ENCODE measurements around the gene TBX1.
"Not testable (repeated sequence)": the region's sequence is repeated elsewhere in the genome, so short reads cannot be mapped to it uniquely, and the experiment has no call there.

TBX1 gene

GRCh38 chr22:19723232-19723982 is 37.2 kb upstream of the TBX1 start, which contains the start of gene GP1BB:
TSS of gene GP1BB (plus strand) at chr22:19723539. CDS start at chr22:19723570, 31 bp downstream.
- peak in 1 of 2 donors; percentile 23 for DNase-seq (ENCODE audit: low read depth in 1 of 2, low spot score in 1 of 2)

DNA sequence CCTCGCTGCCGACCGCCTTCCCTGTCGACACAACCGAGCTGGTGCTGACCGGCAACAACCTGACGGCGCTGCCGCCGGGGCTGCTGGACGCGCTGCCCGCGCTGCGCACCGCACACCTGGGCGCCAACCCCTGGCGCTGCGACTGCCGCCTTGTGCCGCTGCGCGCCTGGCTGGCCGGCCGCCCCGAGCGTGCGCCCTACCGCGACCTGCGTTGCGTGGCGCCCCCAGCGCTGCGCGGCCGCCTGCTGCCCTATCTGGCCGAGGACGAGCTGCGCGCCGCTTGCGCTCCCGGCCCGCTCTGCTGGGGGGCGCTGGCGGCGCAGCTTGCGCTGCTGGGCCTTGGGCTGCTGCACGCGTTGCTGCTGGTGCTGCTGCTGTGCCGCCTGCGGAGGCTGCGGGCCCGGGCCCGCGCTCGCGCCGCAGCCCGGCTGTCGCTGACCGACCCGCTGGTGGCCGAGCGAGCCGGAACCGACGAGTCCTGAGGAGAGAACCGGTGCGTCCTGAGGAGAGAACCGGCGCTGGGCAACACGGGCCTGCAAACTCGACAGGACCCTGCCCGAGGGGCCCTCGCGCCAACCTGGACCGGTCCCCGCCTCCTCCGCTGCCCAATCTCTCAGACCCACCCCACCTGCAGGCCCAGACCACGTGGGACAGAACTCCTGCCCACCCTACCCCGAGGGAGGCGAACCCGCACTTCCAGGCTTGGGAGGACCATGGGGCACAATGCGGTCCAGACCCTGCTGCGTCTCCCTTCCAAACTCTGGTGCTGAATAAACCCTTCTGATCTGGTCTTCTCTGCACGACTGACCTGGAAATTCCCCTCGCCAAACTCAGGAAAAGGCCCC is 36.4 kb upstream of the TBX1 start:
- peak in 1 of 2 donors; percentile 36 for DNase-seq (ENCODE audit: low read depth in 1 of 2, low spot score in 1 of 2)

DNA sequence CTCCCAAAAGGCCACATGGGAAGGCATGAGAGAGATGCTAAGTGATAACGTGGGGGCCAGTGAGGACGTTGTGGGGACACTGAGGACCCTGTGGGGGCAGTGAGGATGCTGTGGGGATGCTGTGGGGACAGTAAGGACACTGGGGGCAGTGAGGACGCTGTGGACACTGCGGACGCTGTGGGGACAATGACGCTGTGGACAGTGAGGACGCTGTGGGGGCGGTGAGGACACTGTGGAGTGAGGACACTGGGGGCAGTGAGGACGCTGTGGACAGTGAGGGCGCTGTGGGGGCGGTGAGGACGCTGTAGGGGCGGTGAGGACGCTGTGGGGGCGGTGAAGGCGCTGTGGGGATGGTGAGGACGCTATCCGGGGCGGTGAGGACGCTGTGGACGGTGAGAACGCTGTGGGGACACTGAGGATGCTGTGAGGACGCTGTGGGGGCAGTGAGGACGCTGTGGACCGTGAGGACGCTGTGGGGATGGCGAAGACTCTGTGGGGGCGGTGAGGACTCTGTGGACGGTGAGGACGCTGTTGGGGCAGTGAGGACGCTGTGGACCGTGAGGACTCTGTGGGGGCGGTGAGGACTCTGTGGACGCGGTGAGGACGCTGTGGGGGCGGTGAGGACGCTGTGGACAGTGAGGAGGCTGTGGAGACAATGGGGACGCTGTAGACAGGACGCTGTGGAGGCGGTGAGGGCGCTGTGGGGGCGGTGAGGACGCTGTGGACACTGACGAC is 35.5 kb upstream of the TBX1 start:
- DNase-seq (ENCODE audit: low read depth in 1 of 2, low spot score in 1 of 2): no peak

- not testable (repeated sequence) for DNase-seq (ENCODE audit: low read depth in 1 of 2, low spot score in 1 of 2)
Observed at GRCh38 chr22:19726064-19726788, 34.4 kb upstream of the TBX1 start.

DNA sequence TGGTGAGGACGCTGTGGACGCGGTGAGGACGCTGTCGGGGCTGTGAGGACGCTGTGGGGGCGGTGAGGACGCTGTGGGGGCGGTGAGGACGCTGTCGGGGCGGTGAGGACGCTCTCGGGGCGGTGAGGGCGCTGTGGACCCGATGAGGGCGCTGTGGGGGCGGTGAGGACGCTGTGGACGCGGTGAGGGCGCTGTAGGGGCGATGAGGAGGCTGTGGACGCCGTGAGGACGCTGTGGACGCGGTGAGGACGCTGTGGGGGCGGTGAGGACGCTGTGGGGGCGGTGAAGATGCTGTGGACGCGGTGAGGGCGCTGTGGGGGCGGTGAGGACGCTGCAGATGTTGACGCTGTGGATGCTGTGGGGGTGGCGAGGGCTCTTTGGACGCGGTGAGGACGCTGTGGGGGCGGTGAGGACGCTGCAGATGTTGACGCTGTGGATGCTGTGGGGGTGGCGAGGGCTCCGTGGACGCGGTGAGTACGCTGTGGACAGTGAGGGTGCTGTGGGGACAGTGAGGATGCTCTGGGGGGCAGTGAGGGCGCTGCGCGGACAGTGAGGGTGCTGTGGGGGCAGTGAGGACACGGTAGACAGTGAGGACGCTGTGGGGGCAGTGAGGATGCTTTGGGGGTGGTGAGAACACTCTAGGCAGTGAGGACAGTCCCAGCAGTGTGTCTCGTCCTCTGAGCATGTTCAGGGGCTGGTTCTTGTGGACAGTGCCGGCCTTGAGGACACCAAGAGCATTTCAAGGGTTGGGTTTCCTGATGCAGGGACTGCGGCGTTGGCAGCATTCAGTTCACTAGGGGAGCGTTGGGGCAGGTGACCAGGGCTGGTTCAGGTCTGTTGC is 33.0 kb upstream of the TBX1 start:
- no peak for DNase-seq (ENCODE audit: low read depth in 1 of 2, low spot score in 1 of 2)

GRCh38 chr22:19728271-19728670 is 32.3 kb upstream of the TBX1 start:
- no peak for DNase-seq (ENCODE audit: low read depth in 1 of 2, low spot score in 1 of 2)

- DNase-seq (ENCODE audit: low read depth in 1 of 2, low spot score in 1 of 2): no peak
Observed at GRCh38 chr22:19728836-19729235, 31.7 kb upstream of the TBX1 start.

DNA sequence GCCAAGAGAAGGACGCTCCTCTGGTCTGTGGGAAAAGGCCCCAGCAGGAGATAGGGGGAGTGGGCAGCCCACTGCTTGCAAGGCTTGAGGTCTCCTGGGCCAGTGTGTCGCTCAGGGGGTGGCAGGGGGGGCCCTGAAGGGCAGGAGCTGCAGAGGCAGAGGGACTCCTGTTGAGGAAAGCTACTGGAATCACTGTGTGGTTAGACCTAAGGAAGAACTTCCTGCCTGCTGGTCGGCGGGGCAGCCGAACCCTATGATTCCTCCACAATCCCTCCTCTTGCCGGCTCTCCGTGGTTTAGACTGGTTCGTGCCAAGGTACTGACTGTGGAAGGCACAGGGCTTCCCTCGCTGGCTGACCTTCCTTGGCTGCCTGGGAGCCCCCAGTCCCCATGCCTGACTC is 31.1 kb upstream of the TBX1 start:
- DNase-seq (ENCODE audit: low read depth in 1 of 2, low spot score in 1 of 2): no peak

DNA sequence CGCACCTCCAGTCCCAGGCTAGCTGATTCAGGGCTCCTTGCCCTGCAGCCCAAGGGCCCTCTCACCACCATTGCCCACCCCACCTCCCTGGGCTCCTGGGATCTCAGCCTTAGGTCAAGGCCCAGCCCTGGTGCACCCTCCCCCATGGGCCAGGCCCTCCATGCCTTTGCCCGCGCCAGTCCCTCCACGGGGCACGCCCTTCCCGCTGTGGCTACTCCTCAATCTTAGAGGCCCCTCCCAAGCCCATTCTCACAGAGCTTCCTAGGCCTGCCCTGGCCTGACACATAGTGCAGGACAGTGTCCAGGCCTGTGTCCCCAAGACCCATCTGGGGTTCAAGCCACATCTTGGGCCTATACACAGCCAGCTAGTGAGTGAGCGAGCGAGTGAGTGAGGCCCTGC is 30.4 kb upstream of the TBX1 start:
- DNase-seq (ENCODE audit: low read depth in 1 of 2, low spot score in 1 of 2): no peak

- peak; percentile 67 to 82 for DNase-seq (ENCODE audit: low read depth in 1 of 2, low spot score in 1 of 2)
Observed at GRCh38 chr22:19730655-19731360, 29.8 kb upstream of the TBX1 start.

DNA sequence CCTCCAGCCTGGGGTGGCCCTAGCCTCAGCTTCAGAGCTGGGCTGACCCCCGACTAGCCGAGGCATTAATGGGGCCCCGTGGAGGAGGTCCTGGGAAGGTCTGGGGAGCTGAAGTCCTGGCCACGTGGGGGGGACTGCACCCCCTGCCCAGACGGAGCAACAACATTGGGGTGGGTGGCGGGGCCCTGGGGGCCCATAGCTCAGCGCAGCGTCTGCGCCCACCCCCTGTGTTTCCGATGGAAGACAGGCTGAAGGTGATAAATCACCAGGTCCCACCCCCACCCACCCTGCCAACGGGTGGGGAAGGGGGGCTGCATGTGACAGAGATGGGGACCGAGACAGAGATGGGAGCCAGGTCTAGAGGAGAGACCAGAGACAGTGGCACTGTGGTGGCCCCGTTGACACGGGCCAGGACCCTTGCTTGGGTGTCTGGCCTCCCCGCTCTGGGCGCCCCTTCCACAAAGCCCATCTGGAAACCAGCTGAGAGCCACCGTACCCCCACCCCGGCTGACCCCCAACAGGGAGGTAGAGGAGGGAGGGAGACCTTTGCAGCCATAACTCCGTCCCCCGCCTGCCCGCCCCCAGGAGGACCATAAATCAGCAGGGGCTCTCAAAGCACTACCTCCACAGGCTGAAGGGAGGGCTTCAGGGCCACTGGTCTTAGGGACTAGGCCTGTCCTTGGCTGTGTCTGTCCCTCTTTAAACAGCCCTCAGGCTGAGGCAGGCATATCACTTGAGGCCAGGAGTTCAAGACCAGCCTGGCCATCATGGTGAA is 29.0 kb upstream of the TBX1 start:
- DNase-seq (ENCODE audit: low read depth in 1 of 2, low spot score in 1 of 2): no peak

GRCh38 chr22:19732403-19733113 is 28.0 kb upstream of the TBX1 start:
- no peak for DNase-seq (ENCODE audit: low read depth in 1 of 2, low spot score in 1 of 2)

- DNase-seq (ENCODE audit: low read depth in 1 of 2, low spot score in 1 of 2): no peak
Observed at GRCh38 chr22:19733755-19734154, 26.8 kb upstream of the TBX1 start.

DNA sequence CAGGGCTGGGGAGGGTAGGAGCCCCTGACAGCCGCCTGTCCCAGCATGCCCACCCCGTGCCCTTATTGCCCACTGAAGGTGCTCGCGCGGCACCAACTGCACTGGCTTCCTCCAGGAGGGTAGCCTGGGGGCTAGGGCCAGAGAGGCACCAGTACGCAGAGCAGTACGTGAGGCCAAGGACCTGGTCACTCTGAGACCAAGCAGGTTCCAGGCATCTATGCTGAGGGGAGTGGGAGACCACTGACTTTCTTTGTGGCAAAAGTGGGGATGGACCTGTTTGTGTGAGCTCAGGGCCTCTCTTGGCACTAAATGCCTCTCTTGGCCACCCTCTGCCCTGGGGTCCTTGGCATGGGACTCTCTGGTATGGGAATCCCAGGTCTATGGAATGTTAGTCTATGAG is 26.4 kb upstream of the TBX1 start:
- DNase-seq (ENCODE audit: low read depth in 1 of 2, low spot score in 1 of 2): no peak

DNA sequence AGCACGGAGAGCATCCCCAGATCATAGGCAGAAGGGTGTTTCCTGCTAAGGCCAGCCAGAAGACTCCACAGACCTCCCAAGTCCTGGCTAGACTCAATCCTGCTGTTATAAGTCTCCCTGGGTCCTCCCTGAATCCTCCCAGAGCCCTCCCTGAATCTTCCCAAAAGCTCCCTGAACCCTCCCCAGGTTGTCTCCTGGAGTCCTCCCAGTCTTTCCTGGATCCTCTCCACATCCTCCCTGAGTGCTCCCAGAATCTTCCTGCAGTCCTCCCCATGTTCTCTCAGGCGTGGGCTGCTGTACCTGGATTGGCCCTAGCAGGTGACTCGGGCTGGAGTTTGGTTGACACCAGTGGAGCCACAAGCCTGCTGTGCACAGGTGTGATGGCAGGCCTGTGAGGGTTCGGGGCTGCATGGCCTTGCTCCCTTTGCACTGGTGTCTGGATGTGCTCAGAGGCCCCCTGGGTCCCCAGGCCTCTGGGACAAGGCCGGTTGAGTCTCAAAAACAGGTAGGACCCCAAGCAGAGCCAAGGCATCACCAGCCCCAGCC is 25.7 kb upstream of the TBX1 start:
- DNase-seq (ENCODE audit: low read depth in 1 of 2, low spot score in 1 of 2): no peak

DNA sequence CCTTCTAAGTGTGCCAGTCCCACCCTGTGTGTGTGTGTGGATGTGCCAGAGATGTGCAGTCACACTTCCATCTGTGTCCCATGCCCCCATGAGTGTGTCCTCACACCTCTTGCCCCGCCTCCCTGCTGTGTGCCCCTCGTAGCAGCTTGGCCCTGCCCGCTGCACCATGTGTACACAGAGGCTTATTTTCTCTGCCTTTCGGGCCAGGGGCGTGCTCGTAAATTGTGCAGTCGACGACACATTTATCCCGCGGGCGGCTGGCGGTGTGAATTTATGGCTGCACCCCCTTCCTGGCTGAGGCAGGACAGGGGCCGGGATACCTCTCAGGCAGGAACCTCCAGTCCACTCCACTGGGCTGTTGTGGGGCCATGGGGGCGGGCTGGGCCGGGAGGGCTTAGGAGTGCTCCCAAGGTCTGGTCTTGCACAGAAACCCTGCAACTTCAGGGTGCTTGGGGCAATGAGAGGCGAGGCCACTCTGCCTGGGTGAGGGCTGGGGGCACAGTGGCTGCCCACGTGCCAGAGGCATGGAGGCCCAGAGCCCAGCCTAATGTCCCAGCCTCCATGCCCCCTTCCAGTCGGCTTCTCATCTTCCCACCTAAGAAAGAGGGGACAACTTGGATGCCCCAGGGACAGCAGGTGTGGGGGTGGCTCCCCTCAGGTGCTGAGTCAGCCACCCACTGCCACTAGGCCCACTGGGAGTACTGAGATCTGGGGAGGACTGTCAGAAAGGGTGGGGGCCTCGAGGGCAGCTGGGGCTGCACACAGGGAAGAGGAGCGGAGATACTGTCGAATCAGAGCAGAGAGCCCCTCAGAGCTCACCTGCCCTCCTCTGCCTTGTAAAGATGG is 24.7 kb upstream of the TBX1 start:
- no peak for DNase-seq (ENCODE audit: low read depth in 1 of 2, low spot score in 1 of 2)
